Suppressor macrophage (primary cell): ENCODE data around the gene DIPK1C.

Experiments used
- DNase-seq, 4 experiments: peaks; one replicate each; pipeline ENCODE4 v3.0.0-alpha.2; 2020 to 2022
- total RNA-seq, 17 experiments: gene quantifications; one replicate each; lab custom pipeline; 2026; ENCODE audit warnings: mixed read lengths in 6 of 17, inconsistent platforms in 3 of 17; lab: John Stamatoyannopoulos, UW

Gene DIPK1C
- total RNA-seq = 0 to 2.1 (median 0) reads per million in 17 experiments

DNA sequence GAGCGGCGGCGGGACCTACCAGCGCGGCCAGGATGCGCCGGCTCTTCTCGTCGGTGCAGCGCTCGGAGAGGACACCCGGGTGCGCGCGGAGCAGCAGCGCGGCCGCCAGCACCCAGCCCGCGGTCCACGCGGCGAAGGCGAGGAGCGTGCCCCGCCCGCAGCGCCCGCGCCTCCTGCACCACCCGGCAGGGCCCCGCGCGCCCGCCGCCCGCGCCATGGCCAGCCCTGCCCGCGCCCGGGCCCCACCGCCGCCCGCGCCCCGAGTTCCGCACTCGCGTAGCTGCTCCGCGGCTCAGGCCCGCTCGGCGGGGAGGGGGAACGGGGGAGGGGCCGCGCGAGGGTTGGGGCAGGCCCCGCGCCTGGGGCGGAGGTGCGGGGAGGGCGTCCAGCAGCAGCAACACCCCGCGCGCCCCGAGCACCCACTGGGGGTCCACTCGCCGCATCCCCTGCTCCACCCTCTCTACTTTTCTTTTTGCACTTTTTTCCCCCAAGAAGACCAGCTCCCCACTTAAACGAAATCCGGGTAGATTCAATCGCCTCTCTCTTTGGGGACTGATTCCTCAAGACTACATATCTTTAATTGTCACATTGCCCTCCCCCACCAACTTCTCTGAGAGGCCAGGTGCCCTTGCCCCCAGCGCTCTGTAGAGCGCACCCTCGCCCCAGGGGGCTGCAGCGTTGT lies at the start of gene DIPK1C:
TSS of gene DIPK1C (minus strand) at position 266 of the 682 bp plus-strand sequence. CDS start at position 217, 49 bp downstream.
- DNase-seq = peak in 1 of 4 experiments; percentile 38

DNA sequence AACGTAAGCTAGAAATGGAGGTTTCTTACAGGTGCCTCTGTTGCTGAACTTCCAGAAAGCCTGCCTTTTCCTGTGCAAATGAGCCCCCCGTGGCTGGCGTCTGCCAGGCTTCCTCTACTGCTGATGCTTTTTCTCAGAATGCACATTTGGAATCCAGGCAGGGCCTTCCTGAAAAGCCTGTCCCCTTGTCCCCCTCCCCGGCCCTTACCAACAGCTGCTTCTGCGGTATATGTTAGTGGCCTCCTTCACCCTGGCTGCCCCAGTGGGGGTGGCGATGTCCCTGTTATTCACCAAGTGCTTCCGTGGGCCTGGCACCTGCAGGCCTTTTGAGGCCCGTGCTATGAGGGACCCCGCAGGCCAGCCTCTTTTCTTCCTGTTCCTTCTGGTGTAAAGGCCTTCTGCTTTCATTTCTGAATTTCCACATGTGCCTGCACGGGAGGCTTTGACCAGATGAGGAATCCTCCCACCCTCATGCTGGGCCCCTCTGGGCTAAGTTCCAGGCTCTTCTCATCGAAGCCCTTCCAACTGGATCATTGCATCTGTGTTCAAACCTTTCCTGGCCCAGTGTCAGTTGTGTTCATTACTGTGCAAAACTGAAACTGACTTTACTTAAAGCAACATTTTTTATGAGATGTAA lies 49.5 kb upstream of the DIPK1C start:
- DNase-seq = peak in 3 of 4 experiments; percentile 28 to 43 (median 30)

DNA sequence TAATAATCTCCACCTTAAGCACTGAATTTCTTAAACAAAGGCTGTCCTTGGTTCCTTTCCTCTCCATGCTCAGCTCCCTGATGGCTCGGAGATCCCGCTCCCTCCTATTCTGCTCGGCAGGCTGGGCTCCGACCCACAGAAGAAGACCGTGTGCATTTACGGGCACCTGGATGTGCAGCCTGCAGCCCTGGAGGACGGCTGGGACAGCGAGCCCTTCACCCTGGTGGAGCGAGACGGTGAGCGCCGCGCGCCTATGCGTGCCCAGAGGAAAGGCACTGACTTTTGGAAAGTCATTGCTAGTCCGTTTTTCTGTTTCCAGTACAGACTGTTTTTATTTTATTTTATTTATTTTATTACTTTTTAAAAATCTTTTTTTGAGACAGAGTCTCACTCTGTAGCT lies 48.7 kb upstream of the DIPK1C start:
- DNase-seq = no peak

DNA sequence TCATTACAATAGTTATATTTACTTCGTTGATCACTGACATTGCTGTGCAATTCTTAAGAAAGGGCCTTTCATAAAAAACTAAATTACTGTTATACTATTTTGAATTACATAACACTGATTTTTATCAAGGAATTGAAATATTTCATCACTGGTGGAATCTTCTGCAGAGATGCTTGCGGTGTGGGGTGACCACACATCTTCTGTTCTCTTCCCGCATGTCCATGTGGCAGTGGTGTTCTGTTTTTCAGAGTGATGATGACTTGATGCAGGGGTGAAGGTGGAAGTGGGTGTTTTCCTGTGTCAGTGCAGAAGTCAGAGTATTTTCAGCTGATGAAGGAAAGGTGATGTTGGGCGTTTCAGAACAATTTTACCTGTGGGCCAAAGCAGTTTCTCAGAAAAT lies 46.0 kb upstream of the DIPK1C start:
- peak in 2 of 4 experiments; percentile 16 to 22 for DNase-seq

DNA sequence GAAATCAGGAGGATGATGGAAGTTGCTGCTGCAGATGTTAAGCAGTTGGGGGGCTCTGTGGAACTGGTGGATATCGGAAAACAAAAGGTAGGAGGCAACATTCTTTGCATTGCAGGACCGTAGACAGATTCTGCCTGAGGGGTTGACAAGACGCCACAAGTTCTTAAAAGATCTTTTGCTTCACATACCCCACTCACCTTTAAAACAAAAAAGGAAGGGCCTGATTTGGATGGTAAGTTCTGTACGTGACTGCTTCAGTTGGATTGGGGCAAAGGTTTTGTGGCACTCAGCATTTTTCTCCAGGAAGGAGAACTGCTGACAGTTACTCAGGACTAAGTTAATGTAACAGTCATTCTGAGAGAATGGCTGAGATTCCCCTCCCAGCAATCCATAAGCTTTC lies 44.3 kb upstream of the DIPK1C start:
- DNase-seq = peak; percentile 65 to 83 (median 75)

DNA sequence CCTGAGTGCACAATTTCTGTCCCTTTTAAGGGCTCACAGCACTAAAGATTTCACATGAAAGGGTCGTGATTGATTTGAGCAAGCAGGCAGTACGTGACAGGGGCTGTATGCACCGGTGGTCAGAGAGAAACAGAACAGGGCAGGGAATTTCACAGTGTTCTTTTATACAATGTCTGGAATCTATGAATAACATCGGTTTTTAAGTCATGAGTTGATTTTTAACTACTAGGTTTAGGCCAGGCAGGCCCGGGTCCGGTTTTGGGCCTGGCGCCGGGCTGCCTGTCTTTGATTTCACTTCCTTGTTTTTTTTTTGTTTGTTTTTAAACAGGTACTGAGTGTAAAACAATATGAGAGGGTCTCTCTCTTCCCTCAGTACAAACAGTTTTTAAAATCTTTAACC lies 43.7 kb upstream of the DIPK1C start:
- peak in 2 of 4 experiments; percentile 14 to 29 for DNase-seq

DNA sequence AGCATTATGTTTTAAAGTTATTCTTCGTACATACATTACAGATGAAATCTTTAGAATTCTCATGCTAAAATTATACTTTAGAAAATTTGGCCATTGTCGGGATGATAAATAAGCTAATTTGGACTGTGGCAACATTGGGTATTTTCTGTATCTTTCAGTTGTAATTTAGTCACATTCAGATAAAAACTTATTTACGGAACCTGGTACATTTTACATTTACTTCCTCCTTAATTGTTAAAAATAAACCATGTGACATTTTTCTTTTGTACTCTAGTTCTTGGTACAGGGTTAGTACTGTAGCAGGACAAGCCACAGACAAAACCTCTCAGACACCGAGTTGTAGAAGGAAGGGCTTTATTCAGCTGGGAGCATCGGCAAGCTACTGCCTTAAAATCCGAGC lies 43.3 kb upstream of the DIPK1C start:
- DNase-seq = peak in 2 of 4 experiments; percentile 67 to 69

DNA sequence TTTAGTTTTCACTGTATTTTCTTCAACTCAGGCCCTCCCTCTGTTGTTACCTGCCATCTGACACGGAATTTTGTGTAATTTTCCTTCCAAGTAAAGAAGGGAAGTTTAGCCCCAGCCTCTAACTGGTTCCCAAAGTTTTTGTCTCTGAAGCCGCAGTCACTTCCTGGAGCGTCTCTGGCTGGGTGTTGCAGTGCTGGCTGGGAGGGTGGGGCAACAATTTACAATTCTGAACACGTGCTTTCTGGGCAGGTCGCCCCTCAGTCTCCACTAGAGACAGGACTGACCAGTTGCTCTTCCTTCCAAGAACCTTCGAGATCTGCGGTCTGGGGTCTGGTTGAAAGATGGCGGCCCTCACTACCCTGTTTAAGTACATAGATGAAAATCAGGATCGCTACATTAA lies 42.5 kb upstream of the DIPK1C start:
- peak; percentile 74 to 88 (median 85) for DNase-seq

DNA sequence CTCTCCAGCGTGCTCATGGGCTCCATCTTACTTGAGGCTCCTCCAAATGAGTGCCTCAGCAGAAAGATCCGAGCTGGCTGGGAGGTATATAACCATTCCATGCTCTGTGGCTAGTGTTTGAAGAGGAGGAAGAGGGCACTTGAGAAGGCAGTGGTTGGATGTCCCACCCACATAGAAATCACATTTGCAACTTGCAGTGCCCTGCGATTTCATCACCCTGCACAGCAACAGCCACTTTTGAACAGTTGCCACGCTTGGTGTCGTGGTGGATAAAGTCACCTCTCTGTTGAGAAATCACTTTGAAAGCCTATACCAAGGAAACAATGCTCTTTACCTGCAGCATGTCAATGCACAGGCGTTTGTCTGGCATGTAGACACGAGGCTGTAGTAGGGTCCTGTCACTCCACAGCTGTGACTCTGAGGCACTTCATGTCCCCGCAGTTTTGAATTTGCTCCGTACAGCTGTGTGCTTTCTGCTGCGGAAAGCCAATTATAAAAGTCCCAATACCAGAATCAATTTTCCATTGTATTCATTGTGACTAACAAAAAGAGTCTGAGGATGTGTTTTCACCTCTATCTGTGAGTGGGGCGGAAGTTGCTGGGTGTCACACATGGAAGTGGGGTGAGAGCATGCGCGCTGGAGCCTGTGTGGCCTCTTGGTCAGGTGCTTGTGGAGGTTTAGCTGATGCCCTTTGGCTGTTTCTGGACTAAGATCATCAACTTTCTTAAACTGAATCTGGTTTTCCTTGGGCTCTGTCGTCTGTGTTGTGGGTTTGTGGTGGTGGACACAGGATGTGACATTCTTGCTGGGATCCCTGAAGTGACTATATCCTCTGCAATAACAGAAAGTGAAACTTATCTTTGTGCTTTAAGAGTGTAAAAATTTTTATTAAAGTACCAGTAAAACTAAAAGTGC lies 41.9 kb upstream of the DIPK1C start:
- DNase-seq = peak; percentile 72 to 84 (median 81)

DNA sequence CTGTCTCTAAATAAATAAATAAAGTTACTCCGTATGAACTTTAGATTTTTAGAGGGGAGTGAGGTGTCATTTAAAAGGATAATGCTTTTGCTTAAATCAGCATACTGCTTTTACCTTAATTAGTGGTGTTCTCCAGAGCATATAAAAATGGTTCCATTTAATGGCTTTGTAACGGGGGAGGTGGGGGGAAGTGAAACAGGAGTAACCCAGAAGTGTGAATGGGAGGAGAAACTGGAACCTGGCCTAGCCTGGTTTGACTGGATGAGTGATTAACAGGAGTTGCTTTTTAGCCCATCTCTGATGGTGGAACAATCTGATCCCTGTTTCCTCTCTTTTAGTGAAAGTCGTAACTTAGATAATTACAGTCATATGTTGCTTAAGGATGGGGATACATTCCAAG lies 40.7 kb upstream of the DIPK1C start:
- DNase-seq = peak in 3 of 4 experiments; percentile 33 to 41 (median 38)

DNA sequence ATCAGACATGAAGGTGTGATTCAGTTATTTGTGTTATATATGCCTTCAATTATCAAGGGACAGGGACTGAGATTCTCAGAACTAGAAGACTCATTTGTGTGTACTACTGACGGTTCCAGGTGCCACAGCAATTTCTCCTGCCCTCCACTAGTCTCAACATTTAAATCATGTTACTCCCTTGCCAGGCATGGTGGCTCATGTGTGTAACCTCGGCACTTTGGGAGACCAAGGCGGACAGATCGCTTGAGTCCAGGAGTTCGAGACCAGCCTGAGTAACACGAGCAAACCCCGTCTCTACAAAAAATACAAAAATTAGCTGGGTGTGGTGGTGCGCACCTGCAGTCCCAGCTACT lies 40.2 kb upstream of the DIPK1C start:
- no peak for DNase-seq

DNA sequence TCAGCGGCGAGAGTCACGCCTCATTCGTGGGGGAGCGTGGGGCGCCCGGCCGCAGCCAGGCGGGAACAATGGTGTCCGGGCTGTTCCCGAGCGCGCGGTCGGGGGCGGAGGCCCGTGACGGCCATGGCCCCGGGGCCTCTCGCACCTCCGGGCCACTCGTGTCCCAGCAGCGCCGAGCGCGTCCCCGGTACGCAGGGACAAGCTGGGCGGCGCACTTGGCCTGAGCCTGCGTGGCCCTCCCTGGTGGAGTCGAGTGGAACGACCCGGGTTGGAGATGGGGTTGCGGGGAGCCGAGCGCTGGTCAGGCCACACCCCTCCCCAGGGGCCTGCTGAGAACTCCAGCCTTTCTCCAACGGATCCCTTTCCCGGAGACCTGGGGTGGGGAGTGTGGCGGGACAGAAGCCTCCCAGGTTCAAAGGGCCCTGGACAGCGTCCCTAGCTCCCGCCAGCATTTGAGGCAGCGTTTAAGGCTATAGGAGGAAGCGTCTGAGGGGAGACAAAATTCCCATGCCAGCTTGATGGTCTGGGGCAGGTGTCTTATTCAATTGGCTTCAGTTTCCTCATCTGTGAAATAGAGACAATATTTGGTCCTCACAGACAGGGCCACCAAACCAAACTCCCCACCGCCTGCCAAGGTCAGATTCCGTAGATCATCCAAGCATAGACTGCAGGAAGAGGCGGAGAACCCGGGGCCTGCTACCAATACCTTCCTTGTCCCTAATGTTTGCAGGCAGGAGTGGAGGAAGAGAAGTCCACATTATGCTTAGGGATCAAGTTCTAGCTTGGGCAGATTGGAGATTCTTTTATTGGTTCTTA lies 39.6 kb upstream of the DIPK1C start:
- peak; percentile 63 to 82 (median 70) for DNase-seq

DNA sequence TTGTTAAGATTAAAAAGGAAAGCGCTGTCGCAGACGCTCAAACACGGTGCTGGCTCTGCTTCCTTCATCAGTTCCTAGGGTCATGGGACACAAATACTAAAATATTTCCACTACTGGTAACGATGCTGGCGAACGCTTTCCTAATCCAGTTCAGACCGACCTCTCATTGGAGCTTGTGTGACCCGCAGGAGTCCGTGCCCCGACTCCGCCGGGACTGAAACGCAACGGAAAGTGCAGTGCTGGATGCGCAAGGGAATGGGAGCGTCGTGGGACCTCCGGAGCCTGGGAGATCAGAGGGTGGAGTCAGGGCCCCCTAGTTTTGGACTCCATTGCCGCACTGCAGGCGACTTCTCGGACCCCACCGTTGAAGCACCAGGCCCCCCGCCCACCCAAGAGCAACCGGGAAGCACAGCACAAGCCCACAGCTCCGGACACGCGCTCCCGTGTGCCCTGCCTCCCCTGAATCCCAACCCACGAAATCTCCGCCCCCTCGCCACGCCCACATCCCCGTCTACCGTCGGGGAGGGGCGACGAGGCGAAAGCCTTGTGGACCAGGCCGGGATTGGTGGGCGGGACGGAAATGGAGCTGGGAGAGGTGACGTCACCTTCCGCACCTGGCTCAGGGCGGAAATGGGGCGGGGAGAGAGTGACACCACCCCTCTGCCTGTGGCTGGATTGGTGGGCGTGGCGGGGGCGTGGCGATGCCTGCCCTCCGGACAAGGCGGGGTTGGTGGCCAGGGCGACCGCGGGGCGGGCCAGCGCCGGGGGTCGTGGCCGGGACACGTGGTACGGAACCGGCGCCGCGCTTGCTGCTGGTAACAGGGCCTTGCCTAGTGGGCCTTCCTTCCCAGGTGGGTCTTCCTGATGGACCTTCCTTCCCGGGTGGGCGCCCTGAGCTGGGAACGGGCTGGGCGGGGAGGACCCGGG lies 38.7 kb upstream of the DIPK1C start, which contains the start of gene CNDP2:
TSS of gene CNDP2 (plus strand) at position 783 of the 927 bp plus-strand sequence. CDS start 3,611 bp downstream, outside the sequence.
- DNase-seq = peak; percentile 99 to 100 (median 100)

DNA sequence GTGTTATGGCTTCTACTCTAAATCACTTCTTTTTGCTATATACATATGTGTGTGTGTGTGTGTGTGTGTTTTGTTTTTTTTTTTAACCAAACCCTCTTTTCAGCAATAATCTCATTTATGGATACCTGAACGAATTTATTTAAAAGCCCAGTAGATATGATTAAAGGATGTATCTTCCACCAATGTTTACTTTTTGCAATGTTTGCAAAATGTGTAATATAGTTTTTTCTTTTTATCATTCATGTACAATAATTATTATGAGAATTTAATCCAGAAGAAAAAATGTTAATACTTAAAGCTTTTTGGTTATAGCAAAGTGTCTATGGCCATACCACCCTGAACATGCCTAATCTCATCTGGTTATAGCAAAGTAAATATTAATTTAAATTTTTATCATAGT lies 37.4 kb upstream of the DIPK1C start:
- no peak for DNase-seq

DNA sequence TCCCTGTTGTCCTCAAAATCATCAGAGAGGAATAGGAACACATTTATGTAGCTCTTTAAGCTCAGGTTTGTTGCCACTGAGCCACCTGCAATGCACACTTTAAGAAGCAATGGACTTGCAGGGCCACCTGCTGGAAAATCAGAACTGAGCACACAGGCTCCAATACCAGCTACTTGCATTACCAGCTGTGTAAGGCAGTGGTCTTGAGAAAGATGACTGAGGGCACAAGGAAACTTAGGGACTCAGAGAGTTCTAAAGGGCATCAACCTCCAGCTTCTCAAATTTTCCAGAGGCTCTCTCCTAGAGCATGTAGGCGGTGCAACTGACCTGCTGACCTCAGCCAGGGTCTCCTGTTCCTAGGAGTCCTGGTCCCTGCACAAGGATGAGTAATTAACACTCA lies 36.6 kb upstream of the DIPK1C start:
- peak; percentile 48 to 73 (median 72) for DNase-seq

DNA sequence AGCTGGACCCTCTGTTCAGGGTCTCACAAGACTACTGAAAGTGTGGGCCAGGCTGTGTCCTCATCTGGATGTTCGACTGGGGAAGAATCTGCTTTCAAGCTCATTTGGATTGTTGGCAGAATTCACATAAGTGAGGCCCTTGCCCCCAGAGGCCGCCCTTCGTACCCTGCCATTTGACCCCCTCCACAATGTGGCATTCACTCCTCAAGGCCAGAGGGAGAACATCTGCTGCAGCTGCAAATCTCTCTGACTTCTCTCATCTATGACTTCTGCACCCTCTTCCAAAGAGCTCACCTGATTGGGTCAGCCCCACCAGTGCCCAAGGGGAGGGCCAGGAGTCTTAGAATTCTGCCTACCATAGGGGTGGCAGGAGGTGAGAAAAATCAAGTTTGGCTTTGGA lies 35.2 kb upstream of the DIPK1C start:
- no peak for DNase-seq

DNA sequence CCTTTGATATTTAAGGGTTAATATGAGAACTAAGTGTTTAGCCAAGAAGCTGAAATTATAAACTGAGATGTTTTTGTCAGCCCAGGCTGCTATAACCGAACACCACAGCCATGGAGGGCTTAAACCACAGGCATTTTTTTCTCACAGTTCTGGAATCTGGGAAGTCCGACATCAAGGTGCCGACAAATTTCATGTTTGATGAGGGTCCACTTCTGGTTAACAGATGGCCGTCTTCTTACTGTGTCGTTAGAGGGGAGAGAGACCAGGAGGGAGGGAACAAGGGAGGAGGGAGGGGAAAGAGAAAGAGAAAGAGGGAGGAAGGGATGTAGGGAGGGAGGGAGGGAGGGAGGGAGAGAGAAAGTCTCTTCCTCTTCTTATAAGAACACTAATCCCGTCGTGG lies 32.6 kb upstream of the DIPK1C start:
- no peak for DNase-seq

DNA sequence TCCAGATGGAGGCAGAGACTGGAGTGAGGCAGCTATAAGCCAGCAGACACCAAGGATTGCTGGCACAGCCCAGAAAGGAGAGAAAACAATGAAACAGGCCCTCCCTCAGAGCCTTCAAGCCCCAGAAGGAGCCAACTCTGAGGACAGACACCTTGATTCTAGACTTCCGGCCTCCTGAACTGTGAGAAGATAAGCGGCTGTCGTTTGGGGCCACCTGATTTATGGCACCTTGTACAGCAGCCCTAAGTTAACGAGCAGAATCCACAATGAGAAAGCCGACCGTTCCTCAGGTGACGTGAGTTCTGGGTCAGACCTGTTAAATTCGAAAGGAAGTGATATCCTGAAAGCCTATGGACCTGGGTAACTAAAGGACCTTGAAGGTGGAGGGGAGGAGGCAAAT lies 31.8 kb upstream of the DIPK1C start:
- DNase-seq = no peak

DNA sequence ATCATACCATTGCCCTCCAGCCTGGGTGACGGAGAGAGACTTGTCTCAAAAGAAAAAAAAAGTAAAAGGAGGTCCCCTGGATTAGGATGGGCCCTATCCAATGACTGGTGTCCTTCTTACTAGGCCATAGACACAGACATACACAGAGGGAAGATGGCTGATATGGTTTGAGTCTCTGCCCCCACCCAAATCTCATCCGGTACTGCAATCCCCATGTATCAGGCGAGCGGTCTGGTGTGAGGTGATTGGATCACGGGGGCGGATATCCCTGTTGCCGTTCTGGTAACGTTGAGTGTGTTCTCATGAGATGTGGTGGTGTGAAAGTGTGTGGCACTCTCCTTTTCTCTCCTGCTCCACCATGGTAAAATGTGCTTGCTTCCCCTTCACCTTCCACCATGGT lies 31.2 kb upstream of the DIPK1C start:
- no peak for DNase-seq

DNA sequence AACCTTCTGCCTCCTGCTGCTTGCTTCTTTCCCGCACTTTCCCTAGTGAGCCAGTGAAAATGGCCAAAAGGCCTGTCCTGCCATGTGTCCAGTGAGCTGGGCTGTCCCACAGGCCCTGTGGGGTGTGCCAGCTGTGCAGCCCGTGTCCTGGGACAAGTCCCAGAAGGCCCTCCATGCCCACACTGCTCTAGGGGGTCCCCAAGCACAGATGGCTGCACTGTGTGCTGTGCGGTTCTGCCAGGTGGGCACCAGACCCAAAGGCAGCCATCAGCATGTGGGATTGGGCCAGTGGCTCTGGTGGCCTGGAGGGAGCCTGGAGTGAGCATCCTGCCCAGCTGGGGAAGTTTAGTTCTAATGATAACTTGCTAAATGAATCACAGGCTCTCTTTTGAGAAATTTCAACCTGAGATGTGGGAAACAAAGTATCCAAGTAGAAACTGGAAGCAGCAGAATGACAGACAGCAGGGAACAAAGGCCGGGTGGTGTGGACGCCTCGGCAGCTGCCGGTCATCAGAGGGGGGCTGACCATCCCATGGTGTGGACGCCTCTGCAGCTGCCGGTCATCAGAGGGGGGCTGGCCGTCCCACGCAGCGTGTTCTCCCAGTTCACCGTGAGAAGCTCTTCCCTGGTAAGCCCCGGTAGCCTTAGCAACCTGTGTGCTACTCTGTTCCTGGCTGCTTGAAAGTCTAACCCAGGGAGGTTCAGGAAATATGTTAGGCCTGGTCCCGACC lies 29.2 kb upstream of the DIPK1C start:
- no peak for DNase-seq
